ENCODE data around the gene BIN1.
"Not testable (repeated sequence)": the region's sequence is repeated elsewhere in the genome, so short reads cannot be mapped to it uniquely, and the experiment has no call there.

The BIN1 gene

GRCh38 chr2:127133793-127134192, 26.8 kb upstream of the BIN1 start:
- no peak for DNase-seq (ENCODE audit: low spot score)

- peak; percentile 32 for DNase-seq (ENCODE audit: low spot score)
Measured at GRCh38 chr2:127130421-127130820, 23.5 kb upstream of the BIN1 start.

GRCh38 chr2:127129937-127130336, 23.0 kb upstream of the BIN1 start:
- no peak for DNase-seq (ENCODE audit: low spot score)

GRCh38 chr2:127128445-127128904, 21.5 kb upstream of the BIN1 start:
- no peak for DNase-seq (ENCODE audit: low spot score)

DNA sequence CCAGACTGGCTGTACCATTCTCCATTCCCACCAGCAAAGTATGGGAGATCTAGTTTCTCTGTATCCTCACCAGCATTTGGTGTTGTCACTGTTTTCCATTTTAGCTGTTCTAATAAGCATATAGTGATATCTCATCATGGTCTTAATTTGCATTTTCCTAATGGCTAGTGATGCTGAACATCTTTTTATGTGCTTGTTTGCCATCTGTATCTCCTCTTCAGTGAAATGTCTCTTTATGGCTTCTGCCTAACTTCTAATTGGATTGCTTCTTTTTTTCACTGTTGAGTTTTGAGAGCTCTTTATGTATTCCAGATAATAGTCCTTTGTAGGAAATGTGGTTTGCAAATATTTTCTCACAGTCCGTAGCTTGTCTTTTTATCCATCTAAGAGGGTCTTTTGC, 18.9 kb upstream of the BIN1 start:
- no peak for DNase-seq (ENCODE audit: low spot score)

DNA sequence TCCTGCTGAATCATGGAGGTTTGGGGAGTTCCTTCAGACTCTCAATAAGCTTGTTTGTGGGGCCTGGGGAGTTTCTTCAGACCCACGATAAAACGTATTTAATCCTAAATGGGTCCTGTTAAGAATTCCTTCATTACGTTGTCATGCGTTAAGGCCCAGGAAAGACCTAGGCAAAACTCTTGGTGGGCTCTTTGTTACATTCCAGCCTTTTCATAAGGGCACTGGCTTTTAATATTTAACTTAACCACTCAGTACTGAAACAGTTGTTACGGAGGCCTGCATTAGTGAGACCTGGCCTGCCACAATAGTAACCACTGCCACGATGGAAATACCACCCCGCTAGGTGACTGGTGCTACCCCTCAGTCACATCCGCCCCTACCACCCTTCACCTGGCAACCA, 17.5 kb upstream of the BIN1 start:
- no peak for DNase-seq (ENCODE audit: low spot score)

GRCh38 chr2:127122361-127123027, 15.5 kb upstream of the BIN1 start:
- DNase-seq (ENCODE audit: low spot score): no peak

GRCh38 chr2:127121776-127122176, 14.8 kb upstream of the BIN1 start:
- DNase-seq (ENCODE audit: low spot score): no peak

GRCh38 chr2:127121353-127121752, 14.4 kb upstream of the BIN1 start:
- no peak for DNase-seq (ENCODE audit: low spot score)

GRCh38 chr2:127120408-127120807, 13.5 kb upstream of the BIN1 start:
- DNase-seq (ENCODE audit: low spot score): not testable (repeated sequence)

- DNase-seq (ENCODE audit: low spot score): no peak
Measured at GRCh38 chr2:127118467-127118866, 11.5 kb upstream of the BIN1 start.

DNA sequence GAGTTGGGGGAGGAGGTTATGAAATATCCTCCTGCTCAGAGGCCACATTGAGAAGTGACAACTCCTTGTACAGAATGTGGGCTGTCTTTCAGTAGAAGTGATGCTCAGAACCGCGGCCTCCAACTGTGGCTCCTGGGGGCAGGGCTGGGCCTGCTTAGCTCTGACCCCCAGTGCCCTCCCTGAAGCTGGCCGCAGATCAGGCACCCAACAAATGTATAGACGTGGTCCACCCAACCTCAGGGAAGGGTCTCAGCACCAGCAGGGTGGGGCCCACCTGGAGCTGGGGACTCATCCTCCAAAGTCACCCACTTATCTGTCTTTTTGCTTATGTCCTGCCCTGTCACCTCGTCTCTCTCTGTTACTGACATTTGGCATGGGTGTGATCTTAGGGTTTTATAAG, 11.1 kb upstream of the BIN1 start:
- no peak for DNase-seq (ENCODE audit: low spot score)

DNA sequence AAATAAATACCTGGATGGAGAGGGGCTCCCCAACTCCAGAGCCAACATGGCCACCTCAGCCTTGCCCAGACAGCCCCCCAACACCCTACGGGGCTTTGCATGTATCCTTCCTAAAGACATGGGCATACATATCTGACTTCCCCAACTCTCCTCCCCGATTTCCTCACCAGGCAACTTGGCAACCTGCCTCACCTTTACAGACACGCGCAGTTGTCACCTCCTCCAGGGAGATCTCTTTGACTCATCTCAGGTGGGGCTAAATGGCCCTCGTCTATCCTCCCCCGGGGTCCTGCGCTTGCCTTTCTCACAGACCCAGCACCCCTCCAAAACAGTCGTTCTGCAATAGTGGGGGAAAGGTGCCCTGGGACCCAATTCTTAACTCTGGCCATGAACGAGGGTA, 10.6 kb upstream of the BIN1 start:
- DNase-seq (ENCODE audit: low spot score): no peak

GRCh38 chr2:127115471-127116199, 8.7 kb upstream of the BIN1 start:
- DNase-seq (ENCODE audit: low spot score): no peak

DNA sequence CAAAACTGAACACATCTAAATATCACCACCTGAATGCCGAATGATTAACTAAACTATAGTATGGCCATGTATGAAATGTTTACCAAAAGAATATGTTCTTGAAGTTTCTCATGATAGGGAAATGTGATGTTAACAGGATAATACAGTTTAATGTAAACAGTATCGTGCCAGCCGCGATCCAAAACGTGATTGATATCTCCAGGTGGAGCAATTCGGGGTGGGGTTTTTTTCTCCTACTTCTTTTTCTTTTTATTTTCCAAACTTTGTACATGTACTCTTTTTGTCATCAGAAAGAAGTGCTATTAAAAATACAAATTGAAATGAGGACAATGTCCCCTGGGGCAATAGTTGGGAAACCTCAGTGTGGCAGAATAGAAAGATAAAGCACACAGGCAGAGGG, 4.0 kb upstream of the BIN1 start:
- no peak for DNase-seq (ENCODE audit: low spot score)

- no peak for DNase-seq (ENCODE audit: low spot score)
Measured at GRCh38 chr2:127108090-127108523, 1.2 kb upstream of the BIN1 start.

DNA sequence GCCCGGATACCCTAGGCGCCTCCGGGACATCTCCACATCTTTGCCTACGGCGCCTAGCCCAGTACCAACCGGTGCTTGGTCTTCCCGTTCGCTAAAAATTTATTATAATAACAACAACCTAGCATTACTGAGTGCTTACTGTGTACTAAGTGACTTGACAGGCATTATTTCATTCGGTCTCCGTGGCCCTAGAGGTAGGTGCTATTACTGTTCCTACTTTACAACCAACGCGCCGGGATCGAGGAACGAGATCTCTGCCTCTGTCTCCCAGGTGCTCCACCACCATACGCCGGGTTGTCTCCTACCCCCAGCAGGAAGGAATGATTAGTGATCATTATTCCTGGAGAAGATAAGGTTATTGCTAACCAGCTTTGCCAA, 657 bp upstream of the BIN1 start:
- peak; percentile 34 for DNase-seq (ENCODE audit: low spot score)

DNA sequence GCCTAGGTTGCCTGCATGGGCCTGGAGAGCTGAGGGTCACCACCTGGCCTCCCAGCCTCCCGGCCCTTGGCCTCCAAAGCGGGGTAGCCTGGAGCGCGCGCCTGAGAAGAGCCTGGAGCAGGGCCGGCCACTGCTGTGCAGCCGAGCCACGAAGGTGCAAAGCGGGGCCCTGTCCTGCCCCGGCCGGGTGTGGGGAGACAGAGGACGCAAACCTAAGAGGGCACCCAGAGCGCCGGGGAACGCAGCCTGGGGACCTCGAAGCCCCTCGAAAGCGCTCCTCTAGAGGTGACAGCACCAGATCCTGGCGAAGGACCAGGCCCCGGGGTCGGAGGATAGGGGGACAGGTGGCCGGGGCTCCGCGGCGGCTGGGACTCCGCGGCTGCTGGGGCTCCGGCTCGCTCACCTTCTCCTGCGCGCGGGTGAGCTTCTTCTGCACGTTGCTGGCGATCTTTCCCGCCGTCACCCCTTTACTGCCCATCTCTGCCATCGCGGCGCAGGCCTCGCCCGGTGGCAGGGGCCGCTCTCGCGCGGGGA, 430 bp downstream of the BIN1 start:
- peak; percentile 29 for DNase-seq (ENCODE audit: low spot score)

DNA sequence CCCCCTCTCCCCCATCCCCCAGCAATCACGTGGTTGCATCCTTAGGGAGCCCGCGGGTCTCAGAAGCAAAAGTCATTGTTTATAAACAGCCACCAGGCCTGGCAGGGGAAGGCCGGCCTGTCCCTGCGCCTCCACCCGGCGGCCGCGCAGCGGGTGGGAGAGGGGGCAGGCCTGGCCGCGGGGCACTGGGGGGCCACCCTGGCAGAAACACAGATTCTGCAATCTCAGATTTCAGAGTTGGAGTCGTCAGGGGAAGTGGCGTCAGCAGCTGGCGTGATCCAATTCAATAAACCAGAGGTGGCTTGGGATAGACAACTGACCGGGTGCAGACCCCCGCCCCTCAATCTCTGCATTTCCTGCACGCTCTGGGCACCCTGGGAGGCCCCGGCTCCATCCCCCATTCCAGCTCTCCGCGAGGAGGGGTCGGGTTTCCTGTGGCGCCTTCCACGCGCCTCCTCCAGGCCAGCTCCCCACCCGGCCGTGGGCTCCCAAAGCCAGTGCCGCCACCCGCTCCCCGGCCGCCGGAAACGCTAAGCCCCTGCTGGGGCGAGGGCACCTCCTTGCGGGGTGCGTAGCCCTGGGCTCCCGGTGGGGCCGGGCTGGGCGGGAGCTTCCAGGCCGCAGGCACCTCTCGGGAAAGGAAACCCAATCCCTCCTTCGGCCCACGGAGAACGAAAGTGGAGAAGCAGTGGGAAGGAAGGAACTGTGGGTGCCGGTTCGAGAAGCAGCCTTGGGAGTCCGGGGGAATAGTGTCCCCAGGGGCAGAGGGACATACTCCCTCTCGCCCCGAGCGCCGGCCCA, 1.1 kb downstream of the BIN1 start:
- DNase-seq (ENCODE audit: low spot score): peak; percentile 66

GRCh38 chr2:127104881-127105655, 1.9 kb downstream of the BIN1 start:
- no peak for DNase-seq (ENCODE audit: low spot score)

DNA sequence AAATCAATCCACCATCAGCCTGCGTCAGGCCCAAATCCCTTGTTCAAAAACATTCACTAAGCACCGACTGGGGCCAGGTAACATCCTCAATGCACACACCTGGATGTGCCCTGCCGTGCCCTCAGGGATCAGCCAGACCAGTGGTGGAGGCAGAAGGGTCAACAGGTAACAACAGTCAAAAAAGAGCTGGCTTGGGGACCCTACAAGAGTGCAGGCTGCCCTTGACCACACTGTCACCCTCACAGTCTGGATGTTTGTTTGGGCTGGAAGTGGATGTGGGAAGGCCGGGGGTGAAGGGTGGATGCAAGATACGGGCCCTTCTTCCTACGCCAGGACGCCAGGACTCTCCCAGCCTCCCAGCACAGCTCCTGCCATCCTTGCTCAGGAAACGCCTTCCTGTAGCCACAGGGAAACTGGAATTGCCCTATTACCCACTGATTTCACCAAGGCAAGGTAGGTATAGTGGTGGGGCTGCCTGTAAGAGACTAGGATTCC, 2.7 kb downstream of the BIN1 start:
- DNase-seq (ENCODE audit: low spot score): no peak
